ENCODE data around the gene PARP12. TPM values are rescaled to one million over a fixed set of nuclear protein-coding genes. Genes with fewer than 3 reads are reported as not detected.

Gene PARP12
- total and polyA plus RNA-seq, 2 of the 13 experiments (the other 11 are each of a cell fraction or from before 2014, with no cell fraction given) = 15.5 to 35.2 TPM

DNA sequence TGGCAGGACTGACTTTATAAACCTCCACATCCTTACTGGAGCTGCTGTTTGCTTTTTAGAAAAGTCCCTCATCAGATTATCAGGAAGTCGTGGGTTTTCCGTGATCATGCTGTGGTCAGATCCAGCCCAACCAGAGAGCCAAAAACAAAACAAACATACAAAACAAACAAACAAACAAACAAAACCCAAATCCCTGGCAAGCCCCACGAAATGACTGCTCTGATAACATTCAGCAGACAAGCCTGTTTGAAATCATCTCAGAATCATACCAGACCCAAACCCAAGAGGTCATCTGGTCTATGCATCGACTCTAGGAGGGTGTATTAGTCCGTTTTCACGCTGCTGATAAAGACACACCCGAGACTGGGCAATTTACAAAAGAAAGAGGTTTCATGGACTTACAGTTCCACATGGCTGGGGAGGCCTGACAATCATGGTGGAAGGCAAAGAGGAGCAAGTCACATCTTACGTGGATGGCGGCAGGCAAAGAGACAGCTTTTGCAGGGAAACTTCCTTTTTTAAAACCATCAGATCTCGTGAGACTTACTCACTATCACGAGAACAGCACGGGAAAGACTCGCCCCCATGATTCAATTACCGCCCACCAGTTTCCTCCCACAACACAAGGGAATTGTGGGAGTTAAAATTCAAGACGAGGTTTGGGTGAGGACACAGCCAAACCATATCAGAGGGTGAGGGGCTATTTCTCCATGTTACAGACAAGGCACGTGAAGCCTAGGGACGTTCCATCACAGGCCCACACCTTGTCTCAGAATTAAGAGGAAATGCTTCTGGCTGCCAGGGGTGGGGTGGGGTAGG, 85.7 kb downstream of the PARP12 start (continued):
- TF ChIP-seq ZMYM4 (CRISPR knock-in tag; IDR thresholded peaks at IDR 0.05) (peak; percentile 83; the same call in 1 of the 2 replicates), SOX6 (IDR thresholded peaks at IDR 0.05) (no peak), SOX6 (CRISPR knock-in tag; IDR thresholded peaks at IDR 0.05) (no peak), ZNF335 (CRISPR knock-in tag; IDR thresholded peaks at IDR 0.05) (no peak), ZZZ3 (CRISPR knock-in tag; IDR thresholded peaks at IDR 0.05; ENCODE audit: borderline replicate concordance) (no peak), KAT2B (IDR thresholded peaks at IDR 0.05; ENCODE audit: borderline replicate concordance, low read depth, low read length) (no peak), GABPA (IDR thresholded peaks at IDR 0.05; ENCODE audit: low read depth, low read length) (no peak), GABPA (CRISPR knock-in tag; IDR thresholded peaks at IDR 0.05; ENCODE audit: low read depth) (peak; percentile 70), ZNF143 (CRISPR knock-in tag; IDR thresholded peaks at IDR 0.05) (peak; percentile 75), ERF (CRISPR knock-in tag; IDR thresholded peaks at IDR 0.05) (no peak), POGZ (CRISPR knock-in tag; IDR thresholded peaks at IDR 0.05) (peak; percentile 53), CHD2 (IDR thresholded peaks at IDR 0.05; ENCODE audit: low read depth, low read length) (peak; percentile 91), SOX5 (CRISPR knock-in tag; IDR thresholded peaks at IDR 0.05; ENCODE audit: borderline replicate concordance) (0 out of 2 replicates have a peak, but pooled peaks have one; percentile 23), ZNF431 (CRISPR knock-in tag; IDR thresholded peaks at IDR 0.05; ENCODE audit: borderline replicate concordance, low read depth) (peak; percentile 83; the same call in 1 of the 2 replicates), GATAD1 (CRISPR knock-in tag; IDR thresholded peaks at IDR 0.05) (0 out of 2 replicates have a peak, but pooled peaks have one; percentile 21), GABPB1 (CRISPR knock-in tag; IDR thresholded peaks at IDR 0.05) (peak; percentile 31; the same call in 1 of the 2 replicates), PRMT3 (CRISPR knock-in tag; IDR thresholded peaks at IDR 0.05; ENCODE audit: borderline replicate concordance, low read depth) (no peak)
- TF ChIP-seq, protein P1, sequence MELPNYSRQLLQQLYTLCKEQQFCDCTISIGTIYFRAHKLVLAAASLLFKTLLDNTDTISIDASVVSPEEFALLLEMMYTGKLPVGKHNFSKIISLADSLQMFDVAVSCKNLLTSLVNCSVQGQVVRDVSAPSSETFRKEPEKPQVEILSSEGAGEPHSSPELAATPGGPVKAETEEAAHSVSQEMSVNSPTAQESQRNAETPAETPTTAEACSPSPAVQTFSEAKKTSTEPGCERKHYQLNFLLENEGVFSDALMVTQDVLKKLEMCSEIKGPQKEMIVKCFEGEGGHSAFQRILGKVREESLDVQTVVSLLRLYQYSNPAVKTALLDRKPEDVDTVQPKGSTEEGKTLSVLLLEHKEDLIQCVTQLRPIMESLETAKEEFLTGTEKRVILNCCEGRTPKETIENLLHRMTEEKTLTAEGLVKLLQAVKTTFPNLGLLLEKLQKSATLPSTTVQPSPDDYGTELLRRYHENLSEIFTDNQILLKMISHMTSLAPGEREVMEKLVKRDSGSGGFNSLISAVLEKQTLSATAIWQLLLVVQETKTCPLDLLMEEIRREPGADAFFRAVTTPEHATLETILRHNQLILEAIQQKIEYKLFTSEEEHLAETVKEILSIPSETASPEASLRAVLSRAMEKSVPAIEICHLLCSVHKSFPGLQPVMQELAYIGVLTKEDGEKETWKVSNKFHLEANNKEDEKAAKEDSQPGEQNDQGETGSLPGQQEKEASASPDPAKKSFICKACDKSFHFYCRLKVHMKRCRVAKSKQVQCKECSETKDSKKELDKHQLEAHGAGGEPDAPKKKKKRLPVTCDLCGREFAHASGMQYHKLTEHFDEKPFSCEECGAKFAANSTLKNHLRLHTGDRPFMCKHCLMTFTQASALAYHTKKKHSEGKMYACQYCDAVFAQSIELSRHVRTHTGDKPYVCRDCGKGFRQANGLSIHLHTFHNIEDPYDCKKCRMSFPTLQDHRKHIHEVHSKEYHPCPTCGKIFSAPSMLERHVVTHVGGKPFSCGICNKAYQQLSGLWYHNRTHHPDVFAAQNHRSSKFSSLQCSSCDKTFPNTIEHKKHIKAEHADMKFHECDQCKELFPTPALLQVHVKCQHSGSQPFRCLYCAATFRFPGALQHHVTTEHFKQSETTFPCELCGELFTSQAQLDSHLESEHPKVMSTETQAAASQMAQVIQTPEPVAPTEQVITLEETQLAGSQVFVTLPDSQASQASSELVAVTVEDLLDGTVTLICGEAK (IDR thresholded peaks at IDR 0.05) = no peak
- TF ChIP-seq, protein P1 (CRISPR knock-in tag; IDR thresholded peaks at IDR 0.05) = no peak
- TF ChIP-seq, protein P2, sequence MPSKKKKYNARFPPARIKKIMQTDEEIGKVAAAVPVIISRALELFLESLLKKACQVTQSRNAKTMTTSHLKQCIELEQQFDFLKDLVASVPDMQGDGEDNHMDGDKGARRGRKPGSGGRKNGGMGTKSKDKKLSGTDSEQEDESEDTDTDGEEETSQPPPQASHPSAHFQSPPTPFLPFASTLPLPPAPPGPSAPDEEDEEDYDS (CRISPR knock-in tag; IDR thresholded peaks at IDR 0.05) = peak; percentile 84
